Gastroesophageal sphincter (tissue), 4 donors: Measurements from ENCODE around the gene KMT2C. TPM values are rescaled to one million over a fixed set of nuclear protein-coding genes. Genes with fewer than 3 reads are reported as not detected.

Experiments
- ATAC-seq: fragments of 150-250 bp; one replicate; pipeline ENCODE4 v1.9.1; 2016; ENCODE audit warnings: mild to moderate bottlenecking, moderate library complexity
- H3K27ac ChIP-seq, 4 donors: fragments of 200-600 bp; sonication (generic) in 3 of 4; 1 replicate in 3 of 4; 2 replicates in 1 of 4; pipeline ENCODE4 v1.5.1; 2016 to 2019
- H3K27me3 ChIP-seq: fragments of 200-600 bp; sonication (generic); one replicate; pipeline ENCODE4 v1.5.1; 2019
- H3K36me3 ChIP-seq, 2 donors: fragments of 200-600 bp; sonication (generic); one replicate each; pipeline ENCODE4 v1.5.1; 2019; ENCODE audit warnings: control low read depth in 1 of 2
- H3K4me1 ChIP-seq, 3 donors: fragments of 200-600 bp; sonication (generic); 1 replicate in 2 of 3; 2 replicates in 1 of 3; pipeline ENCODE4 v1.5.1; 2016 to 2019; ENCODE audit warnings: control low read depth in 2 of 3
- H3K4me3 ChIP-seq, 2 donors: fragments of 200-600 bp; sonication (generic); one replicate each; pipeline ENCODE4 v1.5.1; 2019; ENCODE audit warnings: mild to moderate bottlenecking in 1 of 2, moderate library complexity in 1 of 2
- H3K9me3 ChIP-seq, 3 donors: fragments of 200-600 bp; sonication (generic); one replicate each; pipeline ENCODE4 v1.5.1; 2017 to 2019; ENCODE audit warnings: control low read depth in 2 of 3
- CTCF ChIP-seq, 4 experiments: fragments of 200-600 bp in 2 of 4; fragments of 450-650 bp in 2 of 4; sonication (generic) in 1 of 4; IDR thresholded peaks; one replicate each; pipeline ENCODE4 v1.5.1; 2017 to 2019; ENCODE audit warnings: antibody characterized with exemption in 4 of 4, mild to moderate bottlenecking in 2 of 4, moderate library complexity in 2 of 4
- EP300 ChIP-seq: sonication (generic); formaldehyde crosslinking; IDR thresholded peaks from one replicate; pipeline ENCODE4 v1.6.1; 2017; ENCODE audit warnings: antibody characterized with exemption, mild to moderate bottlenecking
- POLR2A ChIP-seq, 2 donors: fragments of 450-650 bp; IDR thresholded peaks; one replicate each; pipeline ENCODE4 v1.6.1; 2017; ENCODE audit warnings: antibody characterized with exemption in 2 of 2, mild to moderate bottlenecking in 2 of 2, moderate library complexity in 1 of 2
- POLR2AphosphoS5 ChIP-seq: sonication (generic); formaldehyde crosslinking; IDR thresholded peaks from one replicate; pipeline ENCODE4 v1.6.1; 2017; ENCODE audit warnings: antibody characterized with exemption
- WGBS, 2 donors: methylation state at CpG; one replicate each; pipeline ENCODE4 v1.1.5; 2018; ENCODE audit warnings: low coverage in 1 of 2; 5-methylcytosine and 5-hydroxymethylcytosine counted together
- total RNA-seq, 4 donors: library from RNA; depleted of rRNA; stranded (reverse); fragments of >200 nt; gene quantifications; one replicate each; pipeline ENCODE4 v1.1.0, GENCODE V29; 2016

Gene KMT2C
- total RNA-seq, 4 donors from 2014 or later: 63.0 to 84.8 (median 75.5) TPM

GRCh38 chr7:152122540-152122939 is 313.3 kb downstream of the KMT2C start:
- Histone ChIP-seq H3K27me3 (no peaks in the 10 kb centered on the region), H3K36me3 (peaks cover 6 to 86% of the 10 kb centered on the region in 2 donors), H3K9me3 (peaks cover 0 to 12% (median 0%) of the 10 kb centered on the region in 3 donors), H3K27ac (no peak overlapping the region), H3K4me3 (no peak overlapping the region), H3K4me1 (no peaks in the 10 kb centered on the region)
- no peak for ATAC-seq
- TF ChIP-seq EP300 (no peak), POLR2AphosphoS5 (no peak), CTCF (IDR thresholded peaks at IDR 0.05) (no peak), POLR2A (IDR thresholded peaks at IDR 0.05) (no peak)
- 80% methylated on average over 1 of the region's 1 CpG; no CpG with 5 or more reads in 1 of the 2 donors for WGBS, 2 donors

GRCh38 chr7:152121432-152121831 is 314.4 kb downstream of the KMT2C start:
- no peaks in the 10 kb centered on the region for H3K4me1 ChIP-seq
- peaks cover 6 to 83% of the 10 kb centered on the region in 2 donors for H3K36me3 ChIP-seq
- H3K27me3 ChIP-seq: no peaks in the 10 kb centered on the region
- H3K4me3 ChIP-seq: no peak overlapping the region
- H3K27ac ChIP-seq: no peak overlapping the region
- TF ChIP-seq CTCF (IDR thresholded peaks at IDR 0.05) (no peak), POLR2AphosphoS5 (no peak), POLR2A (IDR thresholded peaks at IDR 0.05) (no peak), EP300 (no peak)
- ATAC-seq: no peak
- 89% methylated on average over 5 of the region's 9 CpGs; no CpG with 5 or more reads in 1 of the 2 donors for WGBS, 2 donors
- peaks cover 0 to 12% (median 0%) of the 10 kb centered on the region in 3 donors for H3K9me3 ChIP-seq

- Histone ChIP-seq H3K36me3 (peaks cover 6 to 88% of the 10 kb centered on the region in 2 donors), H3K4me3 (no peak overlapping the region), H3K27ac (no peak overlapping the region), H3K27me3 (no peaks in the 10 kb centered on the region), H3K9me3 (peaks cover 0 to 12% (median 0%) of the 10 kb centered on the region in 3 donors), H3K4me1 (no peaks in the 10 kb centered on the region)
- WGBS, 2 donors: 89 to 95% methylated on average over 7 of the region's 7 CpGs
- no peak for ATAC-seq
- no peak for TF ChIP-seq POLR2AphosphoS5
- TF ChIP-seq CTCF (IDR thresholded peaks at IDR 0.05): no peak
- no peak for TF ChIP-seq POLR2A (IDR thresholded peaks at IDR 0.05)
Observed at GRCh38 chr7:152120776-152121175, 315.0 kb downstream of the KMT2C start.

- Histone ChIP-seq H3K9me3 (peaks cover 0 to 12% (median 0%) of the 10 kb centered on the region in 3 donors), H3K27ac (no peak overlapping the region), H3K36me3 (peaks cover 6 to 93% of the 10 kb centered on the region in 2 donors), H3K4me1 (no peaks in the 10 kb centered on the region), H3K4me3 (no peak overlapping the region), H3K27me3 (no peaks in the 10 kb centered on the region)
- ATAC-seq: no peak
- TF ChIP-seq EP300 (no peak), POLR2A (IDR thresholded peaks at IDR 0.05) (no peak), POLR2AphosphoS5 (no peak), CTCF (IDR thresholded peaks at IDR 0.05) (no peak)
- 89 to 96% methylated on average over 3 to 6 of the region's 6 CpGs for WGBS, 2 donors
Observed at GRCh38 chr7:152120210-152120609, 315.6 kb downstream of the KMT2C start.

- Histone ChIP-seq H3K27me3 (no peaks in the 10 kb centered on the region), H3K4me1 (no peaks in the 10 kb centered on the region), H3K4me3 (no peak overlapping the region), H3K27ac (no peak overlapping the region), H3K36me3 (peaks cover 6 to 90% of the 10 kb centered on the region in 2 donors), H3K9me3 (no peaks in the 10 kb centered on the region)
- ATAC-seq: no peak
- 80 to 87% methylated on average over 4 to 7 of the region's 8 CpGs for WGBS, 2 donors
- no peak for TF ChIP-seq POLR2A (IDR thresholded peaks at IDR 0.05)
- TF ChIP-seq CTCF (IDR thresholded peaks at IDR 0.05): no peak
- TF ChIP-seq EP300: no peak
- no peak for TF ChIP-seq POLR2AphosphoS5
Observed at GRCh38 chr7:152117356-152117755, 318.4 kb downstream of the KMT2C start.
